SIG-M5 treated with dmso at 0.1 percent for 504 hours (cell line): ENCODE data around the gene STK40.

Source experiments
- DNase-seq: peaks from one replicate; lab custom pipeline; 2025; ENCODE audit not compliant: unreplicated experiment; lab: John Stamatoyannopoulos, UW

STK40 gene

GRCh38 chr1:36321119-36321951, 64.4 kb downstream of the STK40 start:
- DNase-seq: no peak

- no peak for DNase-seq
Measured at GRCh38 chr1:36320767-36321118, 65.0 kb downstream of the STK40 start.

- peak; percentile 17 for DNase-seq
Measured at GRCh38 chr1:36320291-36320761, 65.4 kb downstream of the STK40 start.

- DNase-seq: no peak
Measured at GRCh38 chr1:36309397-36309796, 76.3 kb downstream of the STK40 start.

- DNase-seq: no peak
Measured at GRCh38 chr1:36307601-36308330, 78.0 kb downstream of the STK40 start.

- peak; percentile 79 for DNase-seq
Measured at GRCh38 chr1:36306902-36307456, 78.7 kb downstream of the STK40 start.

- DNase-seq: peak; percentile 13
Measured at GRCh38 chr1:36306210-36306901, 79.4 kb downstream of the STK40 start, which contains the start of gene SH3D21. Gene SH3D21 (plus strand): TSS chr1:36306368. CDS start chr1:36306421, 53 bp downstream.

- DNase-seq: no peak
Measured at GRCh38 chr1:36305915-36306209, 79.9 kb downstream of the STK40 start.

- no peak for DNase-seq
Measured at GRCh38 chr1:36304970-36305914, 80.5 kb downstream of the STK40 start.

- DNase-seq: no peak
Measured at GRCh38 chr1:36304521-36304920, 81.2 kb downstream of the STK40 start.

GRCh38 chr1:36303650-36304360, 81.9 kb downstream of the STK40 start:
- DNase-seq: no peak

- no peak for DNase-seq
Measured at GRCh38 chr1:36303244-36303643, 82.5 kb downstream of the STK40 start.

GRCh38 chr1:36301220-36301619, 84.5 kb downstream of the STK40 start:
- DNase-seq: no peak

- DNase-seq: no peak
Measured at GRCh38 chr1:36300526-36300925, 85.2 kb downstream of the STK40 start.

- no peak for DNase-seq
Measured at GRCh38 chr1:36298640-36299039, 87.1 kb downstream of the STK40 start.

- DNase-seq: no peak
Measured at GRCh38 chr1:36297062-36297461, 88.7 kb downstream of the STK40 start.

- no peak for DNase-seq
Measured at GRCh38 chr1:36295390-36295789, 90.3 kb downstream of the STK40 start.
